HepG2 (cell line): ENCODE results near the gene CMIP. TPM values are rescaled to one million over a fixed set of nuclear protein-coding genes. Genes with fewer than 3 reads are reported as not detected.

Source experiments
- BRCA1 ChIP-seq: sonication (generic); formaldehyde crosslinking; IDR thresholded peaks from 2 replicates; pipeline ENCODE4 v1.4.0; 2020; ENCODE audit warnings: missing genetic modification reagents
- HNRNPH1 ChIP-seq: fragments of 200-400 bp; formaldehyde crosslinking; optimal IDR thresholded peaks from 2 replicates; pipeline ENCODE3; 2017; ENCODE audit warnings: mild to moderate bottlenecking, low read depth, low read length
- JARID2 ChIP-seq: sonication (generic); formaldehyde crosslinking; IDR thresholded peaks from 2 replicates; pipeline ENCODE4 v1.8.1; 2023; ENCODE audit warnings: missing genetic modification reagents, inconsistent platforms; ENCODE audit not compliant: insufficient replicate concordance
- SOX5 ChIP-seq: IDR thresholded peaks from 2 replicates; pipeline ENCODE4 v1.6.1; 2016; ENCODE audit warnings: borderline replicate concordance
- ZNF160 ChIP-seq: sonication (generic); formaldehyde crosslinking; IDR thresholded peaks from 2 replicates; pipeline ENCODE4 v1.8.0; 2022; ENCODE audit warnings: mild to moderate bottlenecking, inconsistent platforms, missing genetic modification reagents
- ZNF335 ChIP-seq: sonication (generic); formaldehyde crosslinking; IDR thresholded peaks from 2 replicates; pipeline ENCODE4 v1.4.0; 2020; ENCODE audit warnings: missing genetic modification reagents
- ZNF367 ChIP-seq: sonication (generic); formaldehyde crosslinking; IDR thresholded peaks from 2 replicates; pipeline ENCODE4 v1.4.0; 2020; ENCODE audit warnings: missing genetic modification reagents, borderline replicate concordance
- ZNF432 ChIP-seq: sonication (generic); formaldehyde crosslinking; IDR thresholded peaks from 2 replicates; pipeline ENCODE4 v1.5.0; 2020; ENCODE audit warnings: missing genetic modification reagents, mild to moderate bottlenecking, borderline replicate concordance
- ZNF7 ChIP-seq: IDR thresholded peaks from 2 replicates; pipeline ENCODE4 v1.6.1; 2016; ENCODE audit warnings: missing biosample characterization, missing genetic modification reagents
- ZNF780A ChIP-seq: sonication (generic); formaldehyde crosslinking; IDR thresholded peaks from 2 replicates; pipeline ENCODE4 v1.8.0; 2022; ENCODE audit warnings: mild to moderate bottlenecking, missing genetic modification reagents, moderate library complexity
- polyA plus RNA-seq, 8 experiments: library from polyadenylated mRNA; depleted of rRNA in 3 of 8; stranded (reverse) in 7 of 8; unstranded in 1 of 8; fragments of >200 nt; fragmentation: Illumina TruSeq in 4 of 8; extraction: Trizol in 4 of 8; gene quantifications; 2 replicates each; pipeline versions ENCODE4 v1.2.1 to v1.2.3, GENCODE V29; 2011 to 2016; ENCODE audit warnings: low read depth in 4 of 8, missing spikeins in 1 of 8, mixed read lengths in 1 of 8; ENCODE audit not compliant: insufficient read depth in 1 of 8
- total RNA-seq, 5 experiments: library from RNA; depleted of rRNA; stranded (reverse); fragments of >200 nt; fragmentation: Illumina TruSeq; extraction: Trizol; gene quantifications; 2 replicates each; pipeline ENCODE4 v1.2.3, GENCODE V29; 2016; ENCODE audit warnings: low read depth in 1 of 5
- TF ChIP-seq, protein P1 (sequence below): sonication (generic); formaldehyde crosslinking; conservative IDR thresholded peaks from 2 replicates; pipeline ENCODE4 v1.4.0; 2020; ENCODE audit warnings: missing genetic modification reagents
- TF ChIP-seq, protein P2 (sequence below): sonication (generic); formaldehyde crosslinking; IDR thresholded peaks from 2 replicates; pipeline ENCODE4 v1.4.0; 2020; ENCODE audit warnings: missing genetic modification reagents, borderline replicate concordance
- TF ChIP-seq, protein P3 (sequence below): IDR thresholded peaks from 2 replicates; pipeline ENCODE4 v1.6.1; 2018; ENCODE audit warnings: missing genetic modification reagents

Gene CMIP
- total and polyA plus RNA-seq, 2 of the 13 experiments (the other 11 are each of a cell fraction or from before 2014, with no cell fraction given): 10.9 to 18.1 TPM

DNA sequence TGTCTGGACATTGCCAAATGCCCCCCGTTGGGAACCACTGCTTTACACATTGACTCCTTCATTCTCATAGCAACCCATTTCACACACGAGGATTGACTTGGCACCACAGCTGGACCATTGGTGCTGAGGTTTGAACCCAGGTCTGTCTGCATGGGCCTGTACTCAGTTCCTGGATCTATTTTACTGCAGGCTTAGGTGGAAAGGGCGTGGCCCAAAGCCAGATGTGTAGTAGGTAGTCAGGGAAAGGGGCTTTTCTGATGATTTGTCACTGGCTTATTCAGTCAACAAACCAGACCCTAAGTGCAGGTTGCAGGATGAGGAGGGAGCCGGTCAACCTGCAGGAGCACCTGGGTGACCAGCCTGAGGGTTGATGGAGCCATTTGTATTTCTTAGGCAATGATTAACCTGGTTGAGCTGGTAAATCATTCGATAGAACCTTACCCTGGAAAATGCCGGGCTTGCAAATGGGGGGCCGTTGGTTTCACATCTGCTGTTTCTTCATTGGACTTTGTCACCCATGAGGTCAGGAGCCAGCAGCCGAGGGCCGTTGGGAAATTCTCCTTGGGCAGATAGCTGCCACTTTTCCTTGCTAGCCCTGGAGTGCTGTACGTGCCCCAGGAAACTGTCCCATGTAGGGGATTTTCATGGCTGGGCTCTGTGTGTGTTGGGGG lies 104.4 kb downstream of the CMIP start (continued):
- TF ChIP-seq, protein P1, sequence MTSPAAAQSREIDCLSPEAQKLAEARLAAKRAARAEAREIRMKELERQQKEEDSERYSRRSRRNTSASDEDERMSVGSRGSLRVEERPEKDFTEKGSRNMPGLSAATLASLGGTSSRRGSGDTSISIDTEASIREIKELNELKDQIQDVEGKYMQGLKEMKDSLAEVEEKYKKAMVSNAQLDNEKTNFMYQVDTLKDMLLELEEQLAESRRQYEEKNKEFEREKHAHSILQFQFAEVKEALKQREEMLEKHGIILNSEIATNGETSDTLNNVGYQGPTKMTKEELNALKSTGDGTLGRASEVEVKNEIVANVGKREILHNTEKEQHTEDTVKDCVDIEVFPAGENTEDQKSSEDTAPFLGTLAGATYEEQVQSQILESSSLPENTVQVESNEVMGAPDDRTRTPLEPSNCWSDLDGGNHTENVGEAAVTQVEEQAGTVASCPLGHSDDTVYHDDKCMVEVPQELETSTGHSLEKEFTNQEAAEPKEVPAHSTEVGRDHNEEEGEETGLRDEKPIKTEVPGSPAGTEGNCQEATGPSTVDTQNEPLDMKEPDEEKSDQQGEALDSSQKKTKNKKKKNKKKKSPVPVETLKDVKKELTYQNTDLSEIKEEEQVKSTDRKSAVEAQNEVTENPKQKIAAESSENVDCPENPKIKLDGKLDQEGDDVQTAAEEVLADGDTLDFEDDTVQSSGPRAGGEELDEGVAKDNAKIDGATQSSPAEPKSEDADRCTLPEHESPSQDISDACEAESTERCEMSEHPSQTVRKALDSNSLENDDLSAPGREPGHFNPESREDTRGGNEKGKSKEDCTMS (CRISPR knock-in tag): no peak
- TF ChIP-seq ZNF780A: no peak; the same call in 1 of the 2 replicates
- TF ChIP-seq, protein P2, sequence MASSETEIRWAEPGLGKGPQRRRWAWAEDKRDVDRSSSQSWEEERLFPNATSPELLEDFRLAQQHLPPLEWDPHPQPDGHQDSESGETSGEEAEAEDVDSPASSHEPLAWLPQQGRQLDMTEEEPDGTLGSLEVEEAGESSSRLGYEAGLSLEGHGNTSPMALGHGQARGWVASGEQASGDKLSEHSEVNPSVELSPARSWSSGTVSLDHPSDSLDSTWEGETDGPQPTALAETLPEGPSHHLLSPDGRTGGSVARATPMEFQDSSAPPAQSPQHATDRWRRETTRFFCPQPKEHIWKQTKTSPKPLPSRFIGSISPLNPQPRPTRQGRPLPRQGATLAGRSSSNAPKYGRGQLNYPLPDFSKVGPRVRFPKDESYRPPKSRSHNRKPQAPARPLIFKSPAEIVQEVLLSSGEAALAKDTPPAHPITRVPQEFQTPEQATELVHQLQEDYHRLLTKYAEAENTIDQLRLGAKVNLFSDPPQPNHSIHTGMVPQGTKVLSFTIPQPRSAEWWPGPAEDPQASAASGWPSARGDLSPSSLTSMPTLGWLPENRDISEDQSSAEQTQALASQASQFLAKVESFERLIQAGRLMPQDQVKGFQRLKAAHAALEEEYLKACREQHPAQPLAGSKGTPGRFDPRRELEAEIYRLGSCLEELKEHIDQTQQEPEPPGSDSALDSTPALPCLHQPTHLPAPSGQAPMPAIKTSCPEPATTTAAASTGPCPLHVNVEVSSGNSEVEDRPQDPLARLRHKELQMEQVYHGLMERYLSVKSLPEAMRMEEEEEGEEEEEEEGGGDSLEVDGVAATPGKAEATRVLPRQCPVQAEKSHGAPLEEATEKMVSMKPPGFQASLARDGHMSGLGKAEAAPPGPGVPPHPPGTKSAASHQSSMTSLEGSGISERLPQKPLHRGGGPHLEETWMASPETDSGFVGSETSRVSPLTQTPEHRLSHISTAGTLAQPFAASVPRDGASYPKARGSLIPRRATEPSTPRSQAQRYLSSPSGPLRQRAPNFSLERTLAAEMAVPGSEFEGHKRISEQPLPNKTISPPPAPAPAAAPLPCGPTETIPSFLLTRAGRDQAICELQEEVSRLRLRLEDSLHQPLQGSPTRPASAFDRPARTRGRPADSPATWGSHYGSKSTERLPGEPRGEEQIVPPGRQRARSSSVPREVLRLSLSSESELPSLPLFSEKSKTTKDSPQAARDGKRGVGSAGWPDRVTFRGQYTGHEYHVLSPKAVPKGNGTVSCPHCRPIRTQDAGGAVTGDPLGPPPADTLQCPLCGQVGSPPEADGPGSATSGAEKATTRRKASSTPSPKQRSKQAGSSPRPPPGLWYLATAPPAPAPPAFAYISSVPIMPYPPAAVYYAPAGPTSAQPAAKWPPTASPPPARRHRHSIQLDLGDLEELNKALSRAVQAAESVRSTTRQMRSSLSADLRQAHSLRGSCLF: no peak
- TF ChIP-seq ZNF367: no peak
- TF ChIP-seq ZNF7 (CRISPR knock-in tag): peak; percentile 46; the same call in 1 of the 2 replicates
- TF ChIP-seq ZNF160: peak; percentile 15; the same call in 1 of the 2 replicates
- peak; percentile 76; the same call in 1 of the 2 replicates for TF ChIP-seq SOX5 (CRISPR knock-in tag)
- TF ChIP-seq JARID2: no peak
- TF ChIP-seq HNRNPH1: no peak
- no peak for TF ChIP-seq ZNF432 (CRISPR knock-in tag)
- no peak; the same call in 1 of the 2 replicates for TF ChIP-seq ZNF335 (CRISPR knock-in tag)
- no peak for TF ChIP-seq BRCA1 (CRISPR knock-in tag)
- TF ChIP-seq, protein P3, sequence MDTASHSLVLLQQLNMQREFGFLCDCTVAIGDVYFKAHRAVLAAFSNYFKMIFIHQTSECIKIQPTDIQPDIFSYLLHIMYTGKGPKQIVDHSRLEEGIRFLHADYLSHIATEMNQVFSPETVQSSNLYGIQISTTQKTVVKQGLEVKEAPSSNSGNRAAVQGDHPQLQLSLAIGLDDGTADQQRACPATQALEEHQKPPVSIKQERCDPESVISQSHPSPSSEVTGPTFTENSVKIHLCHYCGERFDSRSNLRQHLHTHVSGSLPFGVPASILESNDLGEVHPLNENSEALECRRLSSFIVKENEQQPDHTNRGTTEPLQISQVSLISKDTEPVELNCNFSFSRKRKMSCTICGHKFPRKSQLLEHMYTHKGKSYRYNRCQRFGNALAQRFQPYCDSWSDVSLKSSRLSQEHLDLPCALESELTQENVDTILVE (CRISPR knock-in tag): no peak
